Articular chondrocyte of knee joint (primary cell): ENCODE measurements around the gene GALP. TPM values are rescaled to one million over a fixed set of nuclear protein-coding genes. Genes with fewer than 3 reads are reported as not detected.

Experiments
- small RNA-seq: library from RNA; depleted of rRNA; stranded (forward); fragments of <200 nt; gene quantifications from one replicate; pipeline ENCODE3, GENCODE V24; 2012
- total RNA-seq: library from RNA; depleted of rRNA; stranded (reverse); fragments of >200 nt; gene quantifications from 2 replicates; pipeline ENCODE4 v1.2.3, GENCODE V29; 2012

Gene GALP
- total RNA-seq: not detected in 2 replicates

GRCh38 chr19:56175861-56176307 is at the start of gene GALP:
GALP (plus strand) TSS chr19:56176008; CDS start chr19:56177109, 1,101 bp downstream.

DNA sequence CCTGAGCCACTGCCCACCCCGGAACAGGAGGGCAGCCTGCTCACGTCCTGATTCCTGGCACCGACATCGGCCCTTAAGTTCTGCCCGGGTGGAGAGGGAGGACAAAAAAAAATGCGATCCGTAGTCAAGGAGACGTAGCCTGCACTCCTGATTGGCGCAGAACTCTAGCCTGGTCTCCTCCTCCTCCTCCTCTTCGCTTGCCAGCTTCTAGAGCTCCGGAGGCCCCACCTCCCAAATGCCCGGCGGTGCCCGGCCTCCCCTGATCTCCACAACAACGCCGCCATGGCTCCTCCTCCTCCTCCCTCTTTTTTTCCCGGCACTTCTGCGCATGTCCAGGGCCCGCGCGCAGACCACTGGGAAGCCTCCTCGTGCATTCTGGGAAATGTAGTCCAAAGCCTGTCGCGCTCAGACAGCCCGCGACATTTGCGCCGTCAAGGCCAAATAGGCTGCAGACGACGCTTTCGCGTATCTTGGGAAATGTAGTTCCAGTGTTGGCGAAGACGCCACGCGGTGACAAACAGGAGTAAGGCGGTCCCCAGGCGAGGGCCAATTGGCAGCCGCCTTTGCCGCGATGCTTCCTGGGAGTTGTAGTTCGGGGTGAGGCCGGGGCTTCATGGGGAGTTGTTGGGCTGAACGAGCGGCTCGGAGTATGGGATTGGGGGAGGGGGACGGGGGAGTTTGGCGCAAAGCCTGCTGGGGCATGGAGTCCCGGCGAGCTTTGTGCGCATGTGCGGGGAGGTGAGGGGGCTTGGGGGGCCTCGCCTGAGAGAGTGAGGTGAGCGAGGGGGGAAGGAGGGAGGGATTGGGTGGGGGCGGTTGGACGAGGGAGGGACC is 35.0 kb upstream of the GALP start, which contains the start of gene ZNF444:
ZNF444 (plus strand) TSS at position 705 of the 834 bp plus-strand sequence. CDS start 5,625 bp downstream, outside the sequence.

DNA sequence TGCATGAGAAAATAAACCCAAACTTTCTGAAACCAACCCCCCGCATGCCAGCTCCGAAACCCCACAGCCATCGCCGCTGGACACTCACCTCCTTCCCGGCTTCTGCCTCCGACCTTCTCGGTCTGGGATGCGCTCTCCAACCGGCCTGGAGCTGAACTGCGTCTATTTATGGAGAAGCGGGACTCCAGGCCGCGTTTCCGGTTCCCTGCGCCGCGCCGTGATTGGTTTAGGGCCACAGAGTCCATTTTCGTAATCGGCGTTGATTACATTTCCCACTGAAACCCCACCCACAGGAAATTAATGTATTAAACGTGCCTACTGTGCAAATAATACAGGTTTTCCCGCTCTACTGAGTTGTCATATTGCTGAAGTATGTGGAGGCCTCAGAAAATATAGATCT is 21.8 kb downstream of the GALP start, which contains the start of gene ZSCAN5B:
ZSCAN5B (minus strand) TSS at position 138 of the 400 bp plus-strand sequence. CDS start 4,731 bp downstream, outside the sequence.

DNA sequence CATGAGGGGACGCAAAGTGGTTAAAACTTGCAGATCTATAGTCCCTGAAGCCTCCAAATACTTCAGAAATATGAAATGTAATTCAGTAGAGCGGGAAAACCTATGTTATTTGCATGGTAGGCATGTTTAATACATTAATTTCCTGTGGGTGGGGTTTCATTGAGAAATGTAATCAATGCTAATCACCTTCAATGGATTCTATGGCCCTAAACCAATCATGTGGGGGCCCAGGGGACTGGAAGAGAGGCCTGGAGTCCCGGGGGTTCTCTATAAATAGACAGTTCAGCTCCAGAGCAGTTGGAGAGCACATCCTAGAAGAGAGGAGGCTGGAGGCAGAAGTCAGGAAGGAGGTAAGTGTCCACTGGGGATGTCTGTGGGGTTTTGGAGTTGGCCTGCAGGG is 26.2 kb downstream of the GALP start, which contains the start of gene ZSCAN5C:
ZSCAN5C (plus strand) TSS at position 301 of the 400 bp plus-strand sequence. CDS start 3,641 bp downstream, outside the sequence.

Small RNAs within 50 kb of the gene (small RNA-seq; reads per million reads assigned to genes)
- gene AC024580.2: not detected

Other genes starting within 250 kb of the GALP start
- gene NLRP13, start 243.7 kb upstream of the GALP start, total RNA-seq: not detected in 2 replicates
- gene NLRP8, start 228.2 kb upstream of the GALP start, total RNA-seq: not detected in 2 replicates
- not detected in 2 replicates for gene NLRP5, start 189.2 kb upstream of the GALP start, total RNA-seq
- gene ZNF787, start 54.7 kb upstream of the GALP start, total RNA-seq: 12.0 and 12.8 TPM in 2 replicates
- 8.1 and 9.9 TPM in 2 replicates for gene ZNF444, start 34.7 kb upstream of the GALP start, total RNA-seq
- gene ZSCAN5B, start 21.8 kb downstream of the GALP start, total RNA-seq: not detected in 2 replicates
- not detected in 2 replicates for gene ZSCAN5C, start 26.3 kb downstream of the GALP start, total RNA-seq
- gene EDDM13, start 96.7 kb downstream of the GALP start, total RNA-seq: not detected in 2 replicates
- gene ZSCAN5A, start 138.8 kb downstream of the GALP start, total RNA-seq: 5.7 and 7.6 TPM in 2 replicates
- gene ZNF582, start 217.5 kb downstream of the GALP start, total RNA-seq: 2.3 and 3.7 TPM in 2 replicates
- gene ZNF583, start 228.3 kb downstream of the GALP start, total RNA-seq: 9.7 and 13.5 TPM in 2 replicates